DND-41 (cell line): Measurements from ENCODE around the gene ANAPC5.
"Not testable (repeated sequence)": the region's sequence is repeated elsewhere in the genome, so short reads cannot be mapped to it uniquely, and the experiment has no call there.

Experiments used
- ATAC-seq: fragments of 200-7000 bp; cut with Tn5 transposase; 3 replicates; pipeline ENCODE4 v1.9.1; 2021; ENCODE audit warnings: low read depth; ENCODE audit not compliant: insufficient read depth
- DNase-seq: peaks from one replicate; pipeline ENCODE4 v3.0.0-alpha.2; 2020
- H2AFZ ChIP-seq: 2 replicates; pipeline ENCODE4 v1.6.0; 2012; ENCODE audit warnings: low read depth, low read length
- H3K27ac ChIP-seq: 2 replicates; pipeline ENCODE4 v1.5.1; 2012; ENCODE audit warnings: low read length, inconsistent platforms
- H3K27me3 ChIP-seq: fragments of 200-600 bp; sonication (generic); 2 replicates; pipeline ENCODE4 v1.6.0; 2012; ENCODE audit warnings: low read length, mild to moderate bottlenecking, inconsistent platforms; ENCODE audit not compliant: insufficient read depth, poor library complexity
- H3K36me3 ChIP-seq: 2 replicates; pipeline ENCODE4 v1.5.1; 2012; ENCODE audit warnings: low read length, inconsistent platforms; ENCODE audit not compliant: insufficient read depth
- H3K4me1 ChIP-seq: 2 replicates; pipeline ENCODE4 v1.5.1; 2012; ENCODE audit warnings: mild to moderate bottlenecking, low read length; ENCODE audit not compliant: insufficient read depth
- H3K4me2 ChIP-seq: 2 replicates; pipeline ENCODE4 v1.6.0; 2012; ENCODE audit warnings: mild to moderate bottlenecking, moderate library complexity, low read length, inconsistent platforms; ENCODE audit not compliant: insufficient read depth
- H3K4me3 ChIP-seq, 2 experiments: fragments of 200-600 bp in 1 of 2; shearing (Covaris generic) in 1 of 2; 2 replicates each; pipeline ENCODE4 v1.5.1; 2012 to 2016; ENCODE audit warnings: inconsistent platforms in 2 of 2, low read length in 2 of 2, mild to moderate bottlenecking in 2 of 2, low read depth in 1 of 2, moderate library complexity in 1 of 2
- H3K79me2 ChIP-seq: 2 replicates; pipeline ENCODE4 v1.6.0; 2012; ENCODE audit warnings: low read length, inconsistent platforms; ENCODE audit not compliant: insufficient read depth
- H3K9ac ChIP-seq: 2 replicates; pipeline ENCODE4 v1.6.0; 2012; ENCODE audit warnings: low read depth, mild to moderate bottlenecking, inconsistent platforms, low read length, moderate library complexity
- H3K9me3 ChIP-seq: 2 replicates; pipeline ENCODE4 v1.5.1; 2012; ENCODE audit warnings: low read length, moderate library complexity, mild to moderate bottlenecking, inconsistent platforms; ENCODE audit not compliant: insufficient read depth, severe bottlenecking
- H4K20me1 ChIP-seq: 2 replicates; pipeline ENCODE4 v1.6.0; 2012; ENCODE audit warnings: low read length; ENCODE audit not compliant: insufficient read depth
- EZH2 ChIP-seq: IDR thresholded peaks from 3 replicates; pipeline ENCODE4 v1.6.1; 2012; ENCODE audit warnings: borderline replicate concordance, low read depth, mild to moderate bottlenecking, moderate library complexity, low read length, inconsistent platforms; ENCODE audit not compliant: severe bottlenecking
- TF ChIP-seq, protein P1 (sequence below): IDR thresholded peaks from 2 replicates; pipeline ENCODE4 v1.5.1; 2012; ENCODE audit warnings: borderline replicate concordance, low read length, moderate library complexity, mild to moderate bottlenecking; ENCODE audit not compliant: poor library complexity, severe bottlenecking; ENCODE audit errors: extremely low read depth

Gene ANAPC5

DNA sequence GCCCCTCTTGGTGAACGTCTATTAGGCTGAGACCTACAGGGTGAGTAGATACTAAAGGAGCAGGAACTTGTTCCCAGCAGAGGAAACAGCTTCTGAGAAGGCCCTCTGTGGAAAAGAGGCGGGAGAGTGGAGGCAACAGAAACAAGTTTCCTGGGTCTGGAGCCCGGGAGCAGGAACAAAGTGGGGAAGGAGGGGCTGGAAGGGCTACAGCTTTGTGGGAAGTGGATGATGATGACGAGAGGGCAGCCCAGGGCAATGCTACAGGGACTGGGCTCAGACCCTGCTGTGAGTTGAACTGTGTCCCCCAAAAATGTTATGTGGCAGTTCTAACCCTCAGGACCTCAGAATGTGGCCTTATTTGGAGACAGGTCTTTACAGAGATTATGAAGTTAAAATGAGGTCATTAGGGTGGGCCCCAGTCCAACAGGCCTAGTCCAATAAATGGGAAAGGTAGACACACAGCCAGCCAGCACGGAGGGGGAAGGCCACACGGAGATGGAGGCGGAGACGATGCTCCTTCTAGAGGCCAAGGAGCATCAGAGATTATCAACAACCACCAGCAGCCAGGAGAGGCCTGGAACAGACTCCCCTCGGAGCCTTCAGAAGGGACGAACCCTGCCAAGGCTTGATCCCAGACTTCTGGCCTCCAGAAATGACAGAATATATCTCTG, 70.0 kb downstream of the ANAPC5 start:
- Histone ChIP-seq H3K27ac (no peak overlapping the region), H3K9me3 (no peaks in the 10 kb centered on the region), H3K36me3 (peaks cover 18% of the 10 kb centered on the region), H3K9ac (no peak overlapping the region), H2AFZ (no peak overlapping the region), H3K79me2 (peaks cover 24% of the 10 kb centered on the region; the same call in 1 of the 2 replicates), H4K20me1 (peaks cover 28% of the 10 kb centered on the region; the same call in 1 of the 2 replicates), H3K27me3 (no peaks in the 10 kb centered on the region), H3K4me1 (no peaks in the 10 kb centered on the region), H3K4me2 (no peak overlapping the region), H3K4me3 (no peak overlapping the region)
- ATAC-seq = no peak
- no peak for DNase-seq
- TF ChIP-seq, protein P1, sequence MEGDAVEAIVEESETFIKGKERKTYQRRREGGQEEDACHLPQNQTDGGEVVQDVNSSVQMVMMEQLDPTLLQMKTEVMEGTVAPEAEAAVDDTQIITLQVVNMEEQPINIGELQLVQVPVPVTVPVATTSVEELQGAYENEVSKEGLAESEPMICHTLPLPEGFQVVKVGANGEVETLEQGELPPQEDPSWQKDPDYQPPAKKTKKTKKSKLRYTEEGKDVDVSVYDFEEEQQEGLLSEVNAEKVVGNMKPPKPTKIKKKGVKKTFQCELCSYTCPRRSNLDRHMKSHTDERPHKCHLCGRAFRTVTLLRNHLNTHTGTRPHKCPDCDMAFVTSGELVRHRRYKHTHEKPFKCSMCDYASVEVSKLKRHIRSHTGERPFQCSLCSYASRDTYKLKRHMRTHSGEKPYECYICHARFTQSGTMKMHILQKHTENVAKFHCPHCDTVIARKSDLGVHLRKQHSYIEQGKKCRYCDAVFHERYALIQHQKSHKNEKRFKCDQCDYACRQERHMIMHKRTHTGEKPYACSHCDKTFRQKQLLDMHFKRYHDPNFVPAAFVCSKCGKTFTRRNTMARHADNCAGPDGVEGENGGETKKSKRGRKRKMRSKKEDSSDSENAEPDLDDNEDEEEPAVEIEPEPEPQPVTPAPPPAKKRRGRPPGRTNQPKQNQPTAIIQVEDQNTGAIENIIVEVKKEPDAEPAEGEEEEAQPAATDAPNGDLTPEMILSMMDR = no peak
- TF ChIP-seq EZH2 = no peak

DNA sequence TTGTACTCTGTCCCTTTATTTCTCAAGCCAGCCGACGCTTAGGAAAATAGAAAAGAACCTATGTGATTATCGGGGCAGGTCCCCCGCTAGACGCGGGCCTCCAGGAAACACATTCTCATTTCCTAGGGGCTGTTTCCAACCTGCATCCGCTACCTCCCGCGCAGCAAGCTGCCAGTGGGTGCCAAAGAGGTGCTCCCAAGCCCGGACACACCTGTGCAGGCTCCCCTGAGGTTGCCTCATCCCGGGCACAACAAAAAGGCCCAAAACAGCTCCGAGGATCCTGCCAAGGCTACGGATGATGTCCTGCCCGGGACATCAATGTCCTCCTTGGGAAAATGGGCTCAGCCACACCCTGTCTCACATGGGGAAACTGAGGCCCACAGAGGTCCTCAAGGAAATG, 71.1 kb downstream of the ANAPC5 start:
- H3K27me3 ChIP-seq, H3K4me3 ChIP-seq, DNase-seq, H3K9ac ChIP-seq, H3K4me1 ChIP-seq, ATAC-seq, H3K27ac ChIP-seq, H2AFZ ChIP-seq, H3K4me2 ChIP-seq, H3K9me3 ChIP-seq: not testable (repeated sequence)
- peaks cover 21% of the 10 kb centered on the region; the same call in 1 of the 2 replicates for H4K20me1 ChIP-seq
- H3K79me2 ChIP-seq = peaks cover 18% of the 10 kb centered on the region; the same call in 1 of the 2 replicates
- H3K36me3 ChIP-seq = peaks cover 18% of the 10 kb centered on the region

DNA sequence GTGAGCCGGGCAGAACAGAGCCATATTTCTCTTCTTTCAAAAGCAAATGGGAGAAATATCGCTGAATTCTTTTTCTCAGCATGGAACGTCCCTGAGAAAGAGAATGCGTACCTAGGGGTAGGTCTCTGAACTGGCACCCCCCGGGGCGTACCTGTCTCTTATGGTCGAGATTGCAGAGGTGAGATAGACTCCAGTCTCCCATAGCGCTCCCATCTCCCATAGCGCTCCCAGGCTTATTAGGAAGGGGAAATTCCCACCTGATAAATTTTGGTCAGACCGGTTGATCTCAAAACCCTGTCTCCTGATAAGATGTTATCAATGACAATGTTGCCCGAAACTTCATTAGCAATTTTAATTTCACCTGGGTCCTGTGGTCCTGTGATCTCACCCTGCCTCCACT, 71.7 kb downstream of the ANAPC5 start:
- H4K20me1 ChIP-seq = peaks cover 15% of the 10 kb centered on the region; the same call in 1 of the 2 replicates
- not testable (repeated sequence) for H3K4me2 ChIP-seq, ATAC-seq, DNase-seq, H3K9me3 ChIP-seq, H3K9ac ChIP-seq, H3K4me1 ChIP-seq, H3K4me3 ChIP-seq, H3K27me3 ChIP-seq, H3K27ac ChIP-seq, H2AFZ ChIP-seq
- H3K79me2 ChIP-seq = peaks cover 13% of the 10 kb centered on the region; the same call in 1 of the 2 replicates
- H3K36me3 ChIP-seq = peaks cover 18% of the 10 kb centered on the region

DNA sequence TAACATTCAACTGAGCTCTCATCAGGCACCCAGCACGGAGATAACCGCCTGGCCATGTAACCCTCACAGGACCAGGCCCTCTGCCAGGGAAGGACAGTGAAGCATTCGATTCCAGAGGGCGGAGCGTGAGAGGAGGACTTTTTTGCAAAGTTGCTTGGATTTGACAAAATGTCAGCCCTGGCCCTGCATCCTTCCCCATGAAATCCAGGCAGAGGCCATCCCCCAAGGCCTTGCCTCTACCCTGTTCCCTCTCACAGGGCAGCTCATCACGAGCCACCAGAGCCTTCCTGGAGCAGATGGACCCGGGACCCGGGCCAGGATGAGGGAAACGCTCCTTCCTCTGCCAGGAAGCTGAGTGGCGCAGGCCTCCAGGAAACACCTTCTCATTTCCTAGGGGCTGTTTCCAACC, 72.7 kb downstream of the ANAPC5 start:
- Histone ChIP-seq H3K27ac (no peak overlapping the region), H4K20me1 (peaks cover 14% of the 10 kb centered on the region; the same call in 1 of the 2 replicates), H3K4me3 (no peak overlapping the region), H3K9ac (no peak overlapping the region), H3K27me3 (no peaks in the 10 kb centered on the region), H3K4me2 (no peak overlapping the region), H3K36me3 (peaks cover 16% of the 10 kb centered on the region), H2AFZ (no peak overlapping the region), H3K9me3 (no peaks in the 10 kb centered on the region), H3K79me2 (peaks cover 9% of the 10 kb centered on the region; the same call in 1 of the 2 replicates), H3K4me1 (no peaks in the 10 kb centered on the region)
- TF ChIP-seq, protein P1 = no peak
- TF ChIP-seq EZH2 = no peak
- ATAC-seq = no peak
- no peak for DNase-seq
